Head of caudate nucleus (tissue), 42 donors: ENCODE results near the gene TNNI2.

Source experiments
- DNase-seq, 42 donors: peaks; one replicate each; pipeline versions ENCODE4 v3.0.0 to v3.0.0-alpha.2; 2020 to 2021; ENCODE audit warnings: mixed read lengths in 7 of 42
- intact Hi-C: fragments of 100-400 bp; cut with DNase I; formaldehyde crosslinking; loops from one replicate; pipeline ENCODE4 v1.15.0; 2022

Gene TNNI2

DNA sequence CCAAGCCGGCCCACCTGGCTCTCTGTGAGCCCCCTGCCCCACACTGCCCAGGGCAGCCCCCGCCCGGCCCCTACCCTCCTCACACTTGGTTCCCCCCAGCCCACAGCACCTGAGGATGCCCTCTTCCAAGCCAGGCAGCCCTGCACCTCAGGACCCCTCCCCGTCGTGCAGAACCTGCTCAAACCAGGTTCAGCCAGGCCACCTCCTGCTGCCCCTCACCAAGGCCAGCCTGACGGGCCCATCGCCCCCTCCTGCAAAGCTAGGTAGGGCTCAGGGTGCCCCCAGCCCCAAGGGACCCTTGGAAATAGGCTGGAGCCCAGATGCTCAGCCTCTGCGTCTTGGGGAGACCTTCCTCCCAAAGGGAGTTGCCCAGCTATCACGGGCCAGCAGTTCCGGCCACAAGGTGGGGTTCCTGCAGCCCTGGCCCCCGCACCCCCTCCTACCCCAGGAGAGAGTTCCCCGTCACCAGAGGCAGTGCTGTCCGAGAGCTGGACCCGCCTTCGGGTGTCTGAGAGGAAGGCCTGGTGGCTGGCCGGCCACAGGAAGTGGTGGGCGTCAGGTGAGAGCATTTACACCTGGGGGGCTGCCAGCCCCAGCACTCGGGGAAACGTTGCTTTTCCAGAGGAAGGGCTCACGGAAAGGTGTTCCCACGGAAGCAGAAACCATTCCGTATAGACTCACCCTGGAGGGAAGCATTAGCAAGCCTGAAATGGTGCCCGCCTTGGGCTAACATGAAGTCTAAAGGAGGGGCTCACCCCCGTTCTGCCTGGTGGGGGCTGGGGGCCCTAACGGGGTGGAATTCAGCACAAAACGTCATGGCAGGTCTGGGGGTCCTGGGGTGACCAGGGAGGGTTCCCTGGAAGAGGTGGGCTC is 7.2 kb upstream of the TNNI2 start:
- DNase-seq = no peak
- intact Hi-C loops = loop anchor here (5.0 kb wide), 1 partner anchor 179 kb away; no protein-coding TSS in a partner anchor

DNA sequence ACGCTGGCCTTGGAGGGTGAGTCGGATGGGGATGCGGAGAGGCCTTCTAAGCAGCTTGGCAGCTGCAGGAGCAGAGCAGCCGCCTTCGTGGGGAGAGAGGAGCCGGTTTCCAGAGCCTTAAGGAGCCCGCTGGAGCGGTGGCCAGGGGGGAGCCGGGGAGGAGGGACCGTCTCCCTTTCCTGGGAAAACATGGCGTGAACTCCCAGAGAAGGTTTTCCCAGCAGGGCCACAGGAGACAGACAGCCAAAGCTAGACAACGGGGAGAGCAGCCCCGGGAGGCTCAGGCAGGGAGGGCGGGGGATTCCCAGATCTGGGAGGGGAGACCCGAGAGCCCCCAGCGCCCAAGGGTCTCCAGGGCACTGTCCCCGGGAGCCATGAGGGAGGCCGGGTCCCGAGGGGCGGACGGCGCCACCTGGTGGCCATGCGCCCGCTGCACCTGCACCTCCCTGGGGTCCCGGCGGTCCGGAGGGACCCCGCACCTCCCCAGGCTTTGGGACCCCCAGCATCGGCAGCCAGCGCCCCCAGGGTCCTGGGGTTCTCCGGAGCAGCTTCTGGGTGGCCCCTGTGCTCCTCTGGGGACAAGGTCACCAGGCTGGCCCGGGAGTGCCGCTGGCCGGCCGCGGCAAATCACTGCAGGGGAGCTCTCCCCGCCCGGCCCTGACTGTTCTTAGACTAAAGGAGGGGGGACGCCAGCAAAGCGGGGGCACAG is 6.4 kb upstream of the TNNI2 start:
- intact Hi-C loops = loop anchor here (5.0 kb wide), 1 partner anchor 180 kb away; no protein-coding TSS in a partner anchor
- DNase-seq = peak in 41 of 42 donors; percentile 32 to 89 (median 71)

DNA sequence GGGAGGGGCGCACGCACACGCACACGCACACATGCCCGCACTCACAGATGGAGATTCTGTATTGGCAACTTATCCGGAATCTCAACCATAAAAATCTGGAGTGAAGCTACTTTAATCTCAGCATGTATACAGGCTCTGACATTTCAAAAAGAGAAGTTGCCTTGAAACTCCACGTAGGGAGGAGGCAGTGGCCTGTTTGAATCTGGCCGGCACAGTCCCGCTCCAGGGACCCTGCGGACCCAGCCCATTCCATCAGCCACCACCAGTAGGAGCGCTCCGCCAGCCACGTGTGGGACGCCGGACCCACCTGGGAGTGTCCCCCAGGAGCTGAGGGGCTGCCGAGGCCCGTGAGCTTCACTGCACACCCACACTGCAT is 5.9 kb upstream of the TNNI2 start:
- no peak for DNase-seq
- intact Hi-C loops = loop anchor here (5.0 kb wide), 1 partner anchor 181 kb away; no protein-coding TSS in a partner anchor

DNA sequence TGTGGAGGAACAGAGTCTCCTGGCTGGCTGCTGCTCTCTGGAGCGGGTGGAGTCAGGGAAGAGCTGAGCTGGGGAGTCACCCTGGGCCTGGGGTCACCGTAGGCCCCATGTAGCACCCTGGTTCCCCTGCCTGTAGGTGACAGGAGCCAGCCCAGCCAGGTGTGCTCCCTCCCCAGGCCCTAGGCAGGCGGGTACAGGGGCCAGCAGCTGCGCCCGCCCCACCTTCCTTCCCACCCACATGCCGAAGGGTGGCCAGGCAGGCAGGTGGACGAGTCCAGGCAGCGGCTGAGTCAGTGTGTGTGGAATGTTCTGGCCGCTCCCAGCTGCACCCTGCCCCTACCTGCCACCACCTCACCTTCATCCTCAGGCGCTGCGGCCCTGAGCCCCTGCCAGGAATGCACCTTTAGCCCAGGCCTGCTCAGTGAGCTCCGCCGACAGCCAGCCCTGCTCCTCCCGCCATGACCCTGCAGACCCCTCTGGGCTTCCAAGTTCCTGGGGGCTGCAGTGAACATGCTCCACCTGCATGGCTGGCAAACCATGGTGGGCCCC is 4.6 kb upstream of the TNNI2 start:
- no peak for DNase-seq
- intact Hi-C loops = loop anchor here (2.0 to 5.0 kb wide), 2 partner anchors 143 to 182 kb away; no protein-coding TSS in a partner anchor

DNA sequence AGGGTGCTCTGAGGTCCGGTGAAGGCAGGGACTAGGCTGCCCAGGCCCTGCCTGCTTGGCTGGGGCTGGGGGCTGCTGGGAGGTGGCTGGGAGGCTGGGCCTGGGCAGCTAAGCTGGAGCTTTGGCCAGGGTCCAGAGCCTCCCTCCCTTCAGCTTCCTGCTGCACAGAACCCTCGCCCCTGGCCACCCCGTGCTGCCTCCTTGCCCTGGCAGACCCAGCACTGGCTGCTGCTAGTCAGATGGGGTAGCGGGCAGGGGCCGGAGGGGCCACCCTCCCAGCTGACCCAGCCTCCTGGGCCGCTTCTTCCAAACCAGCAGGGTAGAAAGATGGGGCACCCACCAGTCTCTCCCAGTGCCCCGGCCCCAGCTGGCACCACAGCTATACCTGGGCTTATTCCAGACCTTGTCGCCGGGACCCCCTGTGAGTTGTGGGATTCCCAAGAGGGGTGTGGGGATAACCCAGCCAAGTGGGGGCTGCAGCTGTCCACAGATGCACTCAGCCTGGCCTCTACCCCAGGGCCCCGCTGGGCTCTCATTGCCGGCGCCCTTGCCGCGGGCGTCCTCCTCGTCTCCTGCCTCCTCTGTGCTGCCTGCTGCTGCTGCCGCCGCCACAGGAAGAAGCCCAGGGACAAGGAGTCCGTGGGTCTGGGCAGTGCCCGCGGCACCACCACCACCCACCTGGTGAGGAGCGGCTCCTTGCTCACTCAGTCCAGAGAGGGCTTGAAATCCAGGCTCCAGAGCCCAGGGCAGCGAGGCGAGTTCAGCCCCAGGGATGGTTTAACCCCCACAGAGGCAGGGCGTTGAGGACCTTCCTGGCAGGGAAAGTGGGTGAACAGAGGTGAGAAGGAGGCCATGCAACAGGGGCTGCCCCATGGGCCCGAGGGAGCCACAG is 3.8 kb upstream of the TNNI2 start, which contains the start of gene SYT8:
Gene SYT8 (plus strand): TSS at position 212 of the 892 bp plus-strand sequence. CDS start 116 bp downstream, at position 328.
- intact Hi-C loops = loop anchor here (2.0 to 5.0 kb wide), 2 partner anchors 144 to 183 kb away; no protein-coding TSS in a partner anchor
- no peak for DNase-seq

DNA sequence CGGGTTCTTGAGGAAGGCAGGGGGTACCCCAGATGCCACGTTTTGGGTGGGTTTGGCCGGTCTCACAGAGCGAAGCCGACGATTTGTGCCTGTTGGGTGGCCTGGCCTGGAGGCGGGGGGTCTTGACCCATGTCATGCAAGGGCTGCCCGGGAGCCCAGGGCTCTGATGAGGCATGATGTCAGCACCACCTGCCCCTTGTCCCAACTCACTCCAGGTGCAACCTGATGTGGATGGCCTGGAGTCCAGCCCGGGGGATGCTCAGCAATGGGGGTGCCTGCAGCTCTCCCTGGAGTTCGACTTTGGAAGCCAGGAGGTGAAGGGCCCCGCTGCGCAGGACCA is 3.1 kb upstream of the TNNI2 start:
- DNase-seq = no peak
- intact Hi-C loops = loop anchor here (2.0 kb wide), 1 partner anchor 145 kb away; no protein-coding TSS in a partner anchor

DNA sequence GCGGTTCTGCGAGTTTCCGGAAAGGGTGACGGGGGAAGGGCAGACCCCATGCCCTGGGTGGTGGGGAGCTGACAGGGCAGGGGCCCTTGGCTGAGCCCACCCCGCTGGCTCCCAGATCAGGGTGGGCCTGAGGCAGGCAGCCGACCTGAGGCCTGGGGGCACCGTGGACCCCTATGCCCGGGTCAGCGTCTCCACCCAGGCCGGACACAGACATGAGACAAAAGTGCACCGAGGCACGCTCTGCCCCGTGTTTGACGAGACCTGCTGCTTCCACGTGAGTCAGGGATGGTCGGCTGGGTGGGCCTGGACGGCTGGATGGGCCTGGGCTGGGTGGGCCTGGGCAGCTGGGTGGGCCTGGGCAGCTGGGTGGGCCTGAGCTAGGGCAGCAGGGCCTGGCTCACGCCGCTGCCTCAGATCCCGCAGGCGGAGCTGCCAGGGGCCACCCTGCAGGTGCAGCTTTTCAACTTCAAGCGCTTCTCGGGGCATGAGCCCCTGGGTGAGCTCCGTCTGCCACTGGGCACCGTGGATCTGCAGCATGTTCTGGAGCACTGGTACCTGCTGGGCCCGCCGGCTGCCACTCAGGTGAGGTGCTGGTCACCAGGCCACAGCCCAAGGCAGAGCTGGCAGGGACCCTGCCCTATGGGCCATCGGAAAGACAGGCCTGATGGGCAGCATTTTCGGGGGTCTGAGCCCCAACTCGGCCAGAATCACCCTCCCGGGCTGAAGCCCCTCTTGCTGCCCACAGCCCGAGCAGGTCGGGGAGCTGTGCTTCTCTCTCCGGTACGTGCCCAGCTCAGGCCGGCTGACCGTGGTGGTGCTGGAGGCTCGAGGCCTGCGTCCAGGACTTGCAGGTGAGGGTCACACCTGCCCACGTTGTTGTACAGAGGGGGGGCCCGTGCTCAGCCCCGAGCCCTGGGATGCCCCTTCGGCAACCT is 2.5 kb upstream of the TNNI2 start:
- intact Hi-C loops = no loop called here
- DNase-seq = no peak

DNA sequence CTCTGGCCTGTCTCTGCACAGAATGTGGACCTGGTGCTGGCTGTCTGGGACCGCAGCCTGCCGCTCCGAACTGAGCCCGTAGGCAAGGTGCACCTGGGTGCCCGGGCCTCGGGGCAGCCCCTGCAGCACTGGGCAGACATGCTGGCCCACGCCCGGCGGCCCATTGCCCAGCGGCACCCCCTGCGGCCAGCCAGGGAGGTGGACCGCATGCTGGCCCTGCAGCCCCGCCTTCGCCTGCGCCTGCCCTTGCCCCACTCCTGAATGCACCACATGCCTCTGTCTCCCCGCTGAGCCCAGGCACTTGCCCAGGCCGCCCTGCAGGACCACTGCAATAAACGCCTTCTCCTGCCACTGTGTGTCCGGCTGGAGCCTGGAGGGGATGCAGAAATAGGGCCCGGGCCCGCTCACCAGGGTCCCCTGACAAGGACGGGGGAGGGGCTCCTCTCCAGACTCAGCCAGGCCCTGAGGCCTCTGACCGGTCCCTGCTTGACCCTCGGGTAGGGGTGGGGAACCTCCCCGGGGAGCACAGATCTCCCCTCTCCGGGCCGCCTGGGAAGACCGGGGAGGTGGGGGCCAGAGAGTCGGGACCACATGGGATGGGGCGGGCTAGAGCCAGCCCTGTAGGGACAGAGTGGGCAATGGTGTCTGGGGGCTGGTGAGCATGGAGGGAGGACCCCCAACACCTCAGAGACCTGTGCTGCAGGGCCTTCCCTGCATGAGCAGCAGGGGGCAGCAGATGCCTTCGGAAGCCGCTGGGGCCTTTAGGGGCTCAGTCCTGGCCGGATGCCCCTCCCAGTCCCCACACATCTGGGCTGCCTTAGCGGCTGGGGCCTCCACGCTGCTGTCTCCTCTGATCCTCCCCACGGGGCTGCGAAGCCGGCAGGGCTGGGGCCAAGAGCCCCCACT is 1.4 kb upstream of the TNNI2 start:
- intact Hi-C loops = no loop called here

DNA sequence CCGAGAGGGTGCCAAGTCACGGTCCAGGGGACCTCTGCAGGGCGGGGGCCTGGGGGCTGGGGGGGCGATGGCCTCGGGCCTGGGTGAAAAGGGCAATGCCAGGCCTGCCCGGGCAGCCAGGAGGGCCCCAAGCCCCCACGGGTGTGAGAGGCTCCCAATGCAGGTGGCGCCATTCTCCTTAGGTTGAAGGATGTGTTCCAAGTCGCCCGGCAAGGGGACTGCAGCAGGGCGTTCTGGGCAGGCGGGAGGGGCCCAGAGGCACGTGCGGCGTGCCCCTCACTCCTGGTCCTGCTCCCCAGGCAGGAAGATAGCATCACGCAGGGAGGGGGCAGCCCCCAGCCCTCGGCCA is 730 bp upstream of the TNNI2 start:
- intact Hi-C loops = no loop called here
- DNase-seq = no peak

More for the DNA sequence above, 1.4 kb upstream of the TNNI2 start:
- DNase-seq = peak in 33 of 42 donors; percentile 28 to 80 (median 61)

DNA sequence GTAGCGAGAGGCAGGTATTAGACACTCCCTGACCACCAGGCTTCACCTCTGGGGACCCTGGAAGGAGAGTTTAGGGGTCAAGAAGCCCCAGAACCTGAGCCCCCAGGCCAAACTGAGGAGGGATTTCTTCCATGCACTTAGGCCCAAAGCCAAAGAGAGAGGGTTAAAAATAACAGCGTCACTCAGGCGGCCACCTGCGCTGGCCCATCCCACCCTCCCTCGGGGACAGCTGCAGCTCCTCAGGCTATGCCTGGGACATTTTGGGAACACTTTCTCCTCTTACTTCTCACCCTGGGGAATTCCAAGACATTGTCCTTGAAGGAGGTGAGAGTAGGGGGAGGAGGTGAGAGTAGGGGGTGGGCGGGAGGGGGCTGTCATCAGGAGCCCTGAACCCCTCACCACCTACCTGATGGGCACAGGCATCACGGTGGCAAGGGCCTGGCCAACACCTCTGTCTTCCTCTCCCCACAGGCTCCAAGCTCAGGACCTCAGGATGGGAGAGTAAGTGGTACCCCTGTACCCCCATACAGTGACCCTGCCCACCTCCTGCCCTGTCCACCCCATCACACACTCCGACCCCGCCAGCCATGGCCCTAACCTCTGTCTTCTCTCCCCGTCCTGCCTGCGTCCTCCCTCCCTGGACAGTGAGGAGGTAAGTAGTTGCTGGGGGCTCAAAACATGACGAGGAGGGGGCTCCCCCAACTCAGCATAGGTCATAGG is 583 bp downstream of the TNNI2 start:
- no peak for DNase-seq
- intact Hi-C loops = no loop called here

DNA sequence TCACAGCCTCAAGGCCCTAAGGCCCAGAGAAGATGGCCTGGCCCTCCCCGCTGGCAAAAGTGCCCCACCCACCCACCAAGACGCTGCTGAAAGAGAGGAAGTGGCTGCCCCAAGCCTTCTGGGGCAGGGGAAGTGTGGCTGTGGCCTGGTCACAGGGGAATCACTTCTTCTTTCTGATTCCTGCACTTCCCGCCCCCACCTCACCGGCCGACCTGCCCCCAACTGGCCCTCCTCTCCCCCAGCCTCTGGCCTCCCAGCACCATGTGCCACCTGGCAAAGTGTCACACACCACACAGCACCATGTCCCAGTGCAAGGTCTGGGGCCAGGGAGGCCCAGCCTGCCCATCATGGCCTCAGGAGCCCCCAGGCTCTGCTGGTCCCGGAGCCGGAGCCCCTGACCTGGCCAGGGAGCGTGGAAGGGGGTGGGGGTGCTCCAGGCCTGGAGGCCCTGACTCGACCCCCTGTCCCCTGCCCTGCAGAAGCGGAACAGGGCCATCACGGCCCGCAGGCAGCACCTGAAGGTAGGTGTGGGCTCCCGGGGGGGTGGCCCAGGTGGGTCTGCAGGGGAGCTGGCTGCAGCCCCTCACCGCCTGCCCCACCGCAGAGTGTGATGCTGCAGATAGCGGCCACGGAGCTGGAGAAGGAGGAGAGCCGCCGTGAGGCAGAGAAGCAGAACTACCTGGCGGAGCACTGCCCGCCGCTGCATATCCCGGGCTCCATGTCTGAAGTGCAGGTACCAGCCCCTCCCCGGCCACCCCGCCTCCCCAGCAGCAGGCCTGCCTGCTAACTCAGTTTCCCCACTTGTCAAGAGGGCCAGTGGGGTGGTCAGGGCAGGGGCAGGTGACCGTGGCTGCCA is 1.4 kb downstream of the TNNI2 start:
- DNase-seq = peak in 28 of 42 donors; percentile 16 to 68 (median 40)
- intact Hi-C loops = no loop called here

DNA sequence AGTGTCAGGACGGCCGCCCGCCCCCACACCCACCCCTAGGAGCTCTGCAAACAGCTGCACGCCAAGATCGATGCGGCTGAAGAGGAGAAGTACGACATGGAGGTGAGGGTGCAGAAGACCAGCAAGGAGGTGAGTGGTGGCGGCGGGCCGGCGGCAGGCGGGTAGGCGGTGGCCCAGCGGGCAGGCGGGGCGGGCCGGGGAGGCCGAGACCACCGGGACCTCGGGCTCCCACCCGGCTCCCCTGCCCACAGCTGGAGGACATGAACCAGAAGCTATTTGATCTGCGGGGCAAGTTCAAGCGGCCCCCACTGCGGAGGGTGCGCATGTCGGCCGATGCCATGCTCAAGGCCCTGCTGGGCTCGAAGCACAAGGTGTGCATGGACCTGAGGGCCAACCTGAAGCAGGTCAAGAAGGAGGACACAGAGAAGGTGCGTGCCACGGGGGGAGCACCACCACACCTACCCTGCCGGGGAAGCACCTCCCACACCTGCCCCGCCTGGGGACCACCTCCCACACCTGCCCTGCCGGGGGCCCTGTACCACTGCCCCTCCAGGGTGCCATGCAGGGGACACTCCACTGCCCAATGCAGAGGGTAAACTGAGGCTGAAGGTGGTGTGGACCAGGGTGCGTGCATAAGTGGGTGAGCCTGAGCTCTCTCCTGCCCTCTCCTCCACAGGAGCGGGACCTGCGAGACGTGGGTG is 2.1 kb downstream of the TNNI2 start:
- DNase-seq = no peak
- intact Hi-C loops = no loop called here

DNA sequence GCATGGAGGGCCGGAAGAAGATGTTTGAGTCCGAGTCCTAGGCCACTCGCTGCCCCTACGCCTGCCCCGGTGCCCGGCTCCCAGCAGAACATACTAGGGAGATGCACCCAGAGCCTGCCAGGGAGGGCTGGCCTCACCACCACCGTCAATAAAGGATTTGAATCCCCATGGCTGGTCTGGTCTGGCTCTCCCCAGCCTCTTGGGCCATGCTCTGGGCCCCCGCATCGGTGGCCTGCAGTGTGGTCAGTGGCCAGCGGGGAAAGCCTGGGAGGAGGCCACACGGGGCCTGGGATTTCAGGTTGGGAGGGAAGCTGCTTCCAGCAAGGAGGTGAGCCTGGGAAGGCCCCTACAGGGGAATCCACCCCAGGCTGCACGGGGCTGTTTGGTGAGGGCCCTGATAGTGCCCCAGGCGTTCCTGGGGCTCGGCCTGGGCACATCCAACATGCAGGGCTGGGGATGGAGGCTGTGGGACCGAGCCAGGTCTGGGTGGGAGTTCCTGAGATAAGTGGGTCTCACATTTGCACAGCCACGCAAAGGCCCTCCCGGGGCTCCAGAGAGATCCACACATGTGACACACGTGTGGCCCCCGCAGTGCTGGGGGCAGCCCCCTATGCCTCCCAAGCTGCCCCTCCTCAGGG is 2.8 kb downstream of the TNNI2 start:
- intact Hi-C loops = no loop called here
- DNase-seq = no peak
